ENCODE measurements around the gene MRPS34. TPM values are rescaled to one million over a fixed set of nuclear protein-coding genes. Genes with fewer than 3 reads are reported as not detected.

The MRPS34 gene
- total and polyA plus RNA-seq, 9 of the 15 experiments (the other 6 are each of a cell fraction or from before 2014, with no cell fraction given), result 5.2 to 334 (median 92.8) TPM

DNA sequence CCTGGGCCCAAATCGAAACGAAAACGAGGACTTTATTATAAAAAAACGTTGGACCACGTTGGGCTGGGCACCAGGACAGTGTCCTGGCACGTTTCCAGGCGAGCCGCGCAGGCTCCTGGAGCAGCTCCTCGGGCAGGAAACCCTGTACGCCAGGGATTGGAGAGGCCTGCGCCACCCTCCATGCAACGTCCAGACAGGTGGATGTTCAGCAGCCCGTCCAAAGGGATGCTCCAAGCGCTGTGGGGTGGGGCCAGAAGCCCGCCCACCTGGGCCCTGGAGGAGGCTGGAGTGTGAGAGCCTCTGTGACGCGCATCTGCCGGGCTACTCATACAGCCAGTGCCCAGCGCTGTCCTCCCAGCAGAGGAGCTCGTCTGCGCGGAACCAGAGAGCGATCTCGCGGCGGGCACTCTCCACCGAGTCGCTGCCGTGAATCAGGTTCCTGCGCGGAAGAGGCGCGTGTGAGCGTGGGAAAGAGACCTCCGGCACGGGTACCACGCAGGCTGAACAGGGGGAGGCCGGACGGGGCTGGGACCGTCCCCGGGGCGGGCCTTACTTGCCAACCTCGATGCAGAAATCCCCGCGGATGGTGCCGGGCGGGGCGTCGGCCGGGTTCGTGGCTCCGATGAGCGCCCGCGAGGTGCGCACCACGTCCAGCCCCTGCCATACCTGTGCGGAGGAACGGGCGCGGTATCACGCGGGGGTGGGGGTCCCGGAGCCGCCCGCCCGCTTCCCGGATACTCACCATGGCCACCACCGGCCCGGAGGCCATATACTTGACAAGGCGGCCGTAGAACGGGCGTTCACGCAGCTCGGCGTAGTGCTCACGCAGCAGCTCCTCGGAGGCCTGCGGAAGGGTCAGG, 2.4 kb downstream of the MRPS34 start (continued):
- TF ChIP-seq, protein P1, sequence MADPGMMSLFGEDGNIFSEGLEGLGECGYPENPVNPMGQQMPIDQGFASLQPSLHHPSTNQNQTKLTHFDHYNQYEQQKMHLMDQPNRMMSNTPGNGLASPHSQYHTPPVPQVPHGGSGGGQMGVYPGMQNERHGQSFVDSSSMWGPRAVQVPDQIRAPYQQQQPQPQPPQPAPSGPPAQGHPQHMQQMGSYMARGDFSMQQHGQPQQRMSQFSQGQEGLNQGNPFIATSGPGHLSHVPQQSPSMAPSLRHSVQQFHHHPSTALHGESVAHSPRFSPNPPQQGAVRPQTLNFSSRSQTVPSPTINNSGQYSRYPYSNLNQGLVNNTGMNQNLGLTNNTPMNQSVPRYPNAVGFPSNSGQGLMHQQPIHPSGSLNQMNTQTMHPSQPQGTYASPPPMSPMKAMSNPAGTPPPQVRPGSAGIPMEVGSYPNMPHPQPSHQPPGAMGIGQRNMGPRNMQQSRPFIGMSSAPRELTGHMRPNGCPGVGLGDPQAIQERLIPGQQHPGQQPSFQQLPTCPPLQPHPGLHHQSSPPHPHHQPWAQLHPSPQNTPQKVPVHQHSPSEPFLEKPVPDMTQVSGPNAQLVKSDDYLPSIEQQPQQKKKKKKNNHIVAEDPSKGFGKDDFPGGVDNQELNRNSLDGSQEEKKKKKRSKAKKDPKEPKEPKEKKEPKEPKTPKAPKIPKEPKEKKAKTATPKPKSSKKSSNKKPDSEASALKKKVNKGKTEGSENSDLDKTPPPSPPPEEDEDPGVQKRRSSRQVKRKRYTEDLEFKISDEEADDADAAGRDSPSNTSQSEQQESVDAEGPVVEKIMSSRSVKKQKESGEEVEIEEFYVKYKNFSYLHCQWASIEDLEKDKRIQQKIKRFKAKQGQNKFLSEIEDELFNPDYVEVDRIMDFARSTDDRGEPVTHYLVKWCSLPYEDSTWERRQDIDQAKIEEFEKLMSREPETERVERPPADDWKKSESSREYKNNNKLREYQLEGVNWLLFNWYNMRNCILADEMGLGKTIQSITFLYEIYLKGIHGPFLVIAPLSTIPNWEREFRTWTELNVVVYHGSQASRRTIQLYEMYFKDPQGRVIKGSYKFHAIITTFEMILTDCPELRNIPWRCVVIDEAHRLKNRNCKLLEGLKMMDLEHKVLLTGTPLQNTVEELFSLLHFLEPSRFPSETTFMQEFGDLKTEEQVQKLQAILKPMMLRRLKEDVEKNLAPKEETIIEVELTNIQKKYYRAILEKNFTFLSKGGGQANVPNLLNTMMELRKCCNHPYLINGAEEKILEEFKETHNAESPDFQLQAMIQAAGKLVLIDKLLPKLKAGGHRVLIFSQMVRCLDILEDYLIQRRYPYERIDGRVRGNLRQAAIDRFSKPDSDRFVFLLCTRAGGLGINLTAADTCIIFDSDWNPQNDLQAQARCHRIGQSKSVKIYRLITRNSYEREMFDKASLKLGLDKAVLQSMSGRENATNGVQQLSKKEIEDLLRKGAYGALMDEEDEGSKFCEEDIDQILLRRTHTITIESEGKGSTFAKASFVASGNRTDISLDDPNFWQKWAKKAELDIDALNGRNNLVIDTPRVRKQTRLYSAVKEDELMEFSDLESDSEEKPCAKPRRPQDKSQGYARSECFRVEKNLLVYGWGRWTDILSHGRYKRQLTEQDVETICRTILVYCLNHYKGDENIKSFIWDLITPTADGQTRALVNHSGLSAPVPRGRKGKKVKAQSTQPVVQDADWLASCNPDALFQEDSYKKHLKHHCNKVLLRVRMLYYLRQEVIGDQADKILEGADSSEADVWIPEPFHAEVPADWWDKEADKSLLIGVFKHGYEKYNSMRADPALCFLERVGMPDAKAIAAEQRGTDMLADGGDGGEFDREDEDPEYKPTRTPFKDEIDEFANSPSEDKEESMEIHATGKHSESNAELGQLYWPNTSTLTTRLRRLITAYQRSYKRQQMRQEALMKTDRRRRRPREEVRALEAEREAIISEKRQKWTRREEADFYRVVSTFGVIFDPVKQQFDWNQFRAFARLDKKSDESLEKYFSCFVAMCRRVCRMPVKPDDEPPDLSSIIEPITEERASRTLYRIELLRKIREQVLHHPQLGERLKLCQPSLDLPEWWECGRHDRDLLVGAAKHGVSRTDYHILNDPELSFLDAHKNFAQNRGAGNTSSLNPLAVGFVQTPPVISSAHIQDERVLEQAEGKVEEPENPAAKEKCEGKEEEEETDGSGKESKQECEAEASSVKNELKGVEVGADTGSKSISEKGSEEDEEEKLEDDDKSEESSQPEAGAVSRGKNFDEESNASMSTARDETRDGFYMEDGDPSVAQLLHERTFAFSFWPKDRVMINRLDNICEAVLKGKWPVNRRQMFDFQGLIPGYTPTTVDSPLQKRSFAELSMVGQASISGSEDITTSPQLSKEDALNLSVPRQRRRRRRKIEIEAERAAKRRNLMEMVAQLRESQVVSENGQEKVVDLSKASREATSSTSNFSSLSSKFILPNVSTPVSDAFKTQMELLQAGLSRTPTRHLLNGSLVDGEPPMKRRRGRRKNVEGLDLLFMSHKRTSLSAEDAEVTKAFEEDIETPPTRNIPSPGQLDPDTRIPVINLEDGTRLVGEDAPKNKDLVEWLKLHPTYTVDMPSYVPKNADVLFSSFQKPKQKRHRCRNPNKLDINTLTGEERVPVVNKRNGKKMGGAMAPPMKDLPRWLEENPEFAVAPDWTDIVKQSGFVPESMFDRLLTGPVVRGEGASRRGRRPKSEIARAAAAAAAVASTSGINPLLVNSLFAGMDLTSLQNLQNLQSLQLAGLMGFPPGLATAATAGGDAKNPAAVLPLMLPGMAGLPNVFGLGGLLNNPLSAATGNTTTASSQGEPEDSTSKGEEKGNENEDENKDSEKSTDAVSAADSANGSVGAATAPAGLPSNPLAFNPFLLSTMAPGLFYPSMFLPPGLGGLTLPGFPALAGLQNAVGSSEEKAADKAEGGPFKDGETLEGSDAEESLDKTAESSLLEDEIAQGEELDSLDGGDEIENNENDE (IDR thresholded peaks at IDR 0.05; ENCODE audit: low read depth, low read length), result no peak
- TF ChIP-seq RB1 (IDR thresholded peaks at IDR 0.05; ENCODE audit: low read depth), result no peak
- TF ChIP-seq, protein P2, sequence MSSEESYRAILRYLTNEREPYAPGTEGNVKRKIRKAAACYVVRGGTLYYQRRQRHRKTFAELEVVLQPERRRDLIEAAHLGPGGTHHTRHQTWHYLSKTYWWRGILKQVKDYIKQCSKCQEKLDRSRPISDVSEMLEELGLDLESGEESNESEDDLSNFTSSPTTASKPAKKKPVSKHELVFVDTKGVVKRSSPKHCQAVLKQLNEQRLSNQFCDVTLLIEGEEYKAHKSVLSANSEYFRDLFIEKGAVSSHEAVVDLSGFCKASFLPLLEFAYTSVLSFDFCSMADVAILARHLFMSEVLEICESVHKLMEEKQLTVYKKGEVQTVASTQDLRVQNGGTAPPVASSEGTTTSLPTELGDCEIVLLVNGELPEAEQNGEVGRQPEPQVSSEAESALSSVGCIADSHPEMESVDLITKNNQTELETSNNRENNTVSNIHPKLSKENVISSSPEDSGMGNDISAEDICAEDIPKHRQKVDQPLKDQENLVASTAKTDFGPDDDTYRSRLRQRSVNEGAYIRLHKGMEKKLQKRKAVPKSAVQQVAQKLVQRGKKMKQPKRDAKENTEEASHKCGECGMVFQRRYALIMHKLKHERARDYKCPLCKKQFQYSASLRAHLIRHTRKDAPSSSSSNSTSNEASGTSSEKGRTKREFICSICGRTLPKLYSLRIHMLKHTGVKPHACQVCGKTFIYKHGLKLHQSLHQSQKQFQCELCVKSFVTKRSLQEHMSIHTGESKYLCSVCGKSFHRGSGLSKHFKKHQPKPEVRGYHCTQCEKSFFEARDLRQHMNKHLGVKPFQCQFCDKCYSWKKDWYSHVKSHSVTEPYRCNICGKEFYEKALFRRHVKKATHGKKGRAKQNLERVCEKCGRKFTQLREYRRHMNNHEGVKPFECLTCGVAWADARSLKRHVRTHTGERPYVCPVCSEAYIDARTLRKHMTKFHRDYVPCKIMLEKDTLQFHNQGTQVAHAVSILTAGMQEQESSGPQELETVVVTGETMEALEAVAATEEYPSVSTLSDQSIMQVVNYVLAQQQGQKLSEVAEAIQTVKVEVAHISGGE (CRISPR knock-in tag; IDR thresholded peaks at IDR 0.05), result no peak
- TF ChIP-seq SNIP1 (IDR thresholded peaks at IDR 0.05; ENCODE audit: low read depth), result no peak
- no peak for TF ChIP-seq ZBTB43 (CRISPR knock-in tag; IDR thresholded peaks at IDR 0.05)
- TF ChIP-seq E4F1 (CRISPR knock-in tag; IDR thresholded peaks at IDR 0.05; ENCODE audit: borderline replicate concordance), result no peak
